Stimulated activated naive B cell treated with anti-CD40 and anti-IgM and Interleukin-4, amounts not matched to agents 10 μg/mL and 1 μg/mL and 100 μg/mL, for 72 hours (primary cell): ENCODE measurements around the gene MTHFD1L.

ENCODE experiments used
- ATAC-seq, 2 donors: fragments of 150-1000 bp; cut with Tn5 transposase; replicated peaks; 2 replicates each; pipeline ENCODE4 v1.10.0; 2021; ENCODE audit warnings: moderate library complexity in 1 of 2
- DNase-seq: peaks from one replicate; pipeline ENCODE4 v3.0.0; 2021
- H3K27ac Mint-ChIP-seq: one replicate; pipeline ENCODE4 v1.8.0; 2022; ENCODE audit warnings: mild to moderate bottlenecking, mixed read lengths
- H3K27me3 Mint-ChIP-seq, 2 donors: one replicate each; pipeline ENCODE4 v1.8.0; 2022; ENCODE audit warnings: mixed read lengths in 2 of 2
- H3K36me3 Mint-ChIP-seq, 2 donors: one replicate each; pipeline ENCODE4 v1.8.0; 2022; ENCODE audit warnings: mixed read lengths in 2 of 2, mild to moderate bottlenecking in 1 of 2
- H3K4me1 Mint-ChIP-seq, 2 donors: one replicate each; pipeline ENCODE4 v1.8.0; 2022; ENCODE audit warnings: mixed read lengths in 2 of 2, mild to moderate bottlenecking in 1 of 2
- H3K4me3 Mint-ChIP-seq, 2 donors: one replicate each; pipeline ENCODE4 v1.8.0; 2022; ENCODE audit warnings: mild to moderate bottlenecking in 2 of 2, mixed read lengths in 2 of 2, moderate library complexity in 1 of 2
- H3K9me3 Mint-ChIP-seq, 2 donors: one replicate each; pipeline ENCODE4 v1.8.0; 2022; ENCODE audit warnings: mixed read lengths in 2 of 2, mild to moderate bottlenecking in 1 of 2

The MTHFD1L gene

GRCh38 chr6:151131324-151132007 is 266.0 kb downstream of the MTHFD1L start:
- H3K4me1 Mint-ChIP-seq: no peaks in the 10 kb centered on the region
- ATAC-seq: no peak
- H3K36me3 Mint-ChIP-seq: peaks cover 5 to 7% of the 10 kb centered on the region in 2 donors
- no peak overlapping the region for H3K27ac Mint-ChIP-seq
- DNase-seq: no peak
- H3K27me3 Mint-ChIP-seq: no peaks in the 10 kb centered on the region
- H3K9me3 Mint-ChIP-seq: peaks cover 15 to 18% of the 10 kb centered on the region in 2 donors
- no peak overlapping the region for H3K4me3 Mint-ChIP-seq

DNA sequence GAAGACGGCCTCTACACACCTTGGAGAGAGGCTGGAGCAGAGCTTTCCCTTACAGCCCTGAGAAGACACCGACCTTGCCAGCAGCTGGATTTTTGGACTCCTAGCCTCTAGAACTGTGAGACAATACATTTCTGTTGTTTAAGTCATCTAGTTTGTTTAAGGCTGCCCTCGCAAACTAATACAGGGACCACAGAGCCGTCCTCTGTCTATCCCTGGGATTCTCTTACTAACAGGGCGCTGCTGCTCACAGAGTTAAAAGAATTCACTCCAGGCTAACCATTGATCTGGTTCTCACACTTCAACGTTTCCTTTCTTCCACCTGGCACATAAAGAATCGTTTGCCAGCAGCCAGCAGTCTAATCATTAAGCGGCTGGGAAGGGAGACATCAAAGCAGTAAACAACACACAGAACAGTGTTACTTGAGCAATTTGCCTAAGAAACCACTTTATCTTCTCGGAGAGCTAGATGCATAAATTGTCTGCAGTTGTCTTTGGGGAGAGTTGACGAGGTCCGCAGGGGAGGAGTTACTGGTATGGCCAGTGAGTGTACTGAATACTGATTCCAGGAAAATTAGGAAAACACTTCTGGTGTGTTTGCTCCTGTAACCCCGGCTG is 270.7 kb downstream of the MTHFD1L start:
- peaks cover 4 to 6% of the 10 kb centered on the region in 2 donors for H3K27me3 Mint-ChIP-seq
- ATAC-seq: no peak
- no peaks in the 10 kb centered on the region for H3K4me1 Mint-ChIP-seq
- no peak overlapping the region for H3K4me3 Mint-ChIP-seq
- H3K9me3 Mint-ChIP-seq: peaks cover 8 to 10% of the 10 kb centered on the region in 2 donors
- no peak for DNase-seq
- no peak overlapping the region for H3K27ac Mint-ChIP-seq
- H3K36me3 Mint-ChIP-seq: peaks cover 5 to 7% of the 10 kb centered on the region in 2 donors

- no peaks in the 10 kb centered on the region for H3K4me1 Mint-ChIP-seq
- no peak for DNase-seq
- H3K4me3 Mint-ChIP-seq: no peak overlapping the region
Measured at GRCh38 chr6:151137542-151137941, 272.0 kb downstream of the MTHFD1L start.

GRCh38 chr6:151139524-151139923 is 274.0 kb downstream of the MTHFD1L start:
- Mint-ChIP-seq H3K4me1 (no peaks in the 10 kb centered on the region), H3K27me3 (peaks cover 4 to 6% of the 10 kb centered on the region in 2 donors), H3K4me3 (no peak overlapping the region), H3K9me3 (no peaks in the 10 kb centered on the region), H3K27ac (no peak overlapping the region), H3K36me3 (no peaks in the 10 kb centered on the region)
- DNase-seq (no peak), ATAC-seq (no peak)

More at GRCh38 chr6:151137542-151137941, 272.0 kb downstream of the MTHFD1L start:
- peaks cover 5% of the 10 kb centered on the region in 2 donors for H3K36me3 Mint-ChIP-seq
- peaks cover 4 to 6% of the 10 kb centered on the region in 2 donors for H3K27me3 Mint-ChIP-seq
- H3K9me3 Mint-ChIP-seq: peaks cover 6 to 7% of the 10 kb centered on the region in 2 donors
- no peak overlapping the region for H3K27ac Mint-ChIP-seq
- ATAC-seq: no peak

- no peak overlapping the region for H3K27ac Mint-ChIP-seq
- no peaks in the 10 kb centered on the region for H3K36me3 Mint-ChIP-seq
- H3K9me3 Mint-ChIP-seq: no peaks in the 10 kb centered on the region
- H3K4me1 Mint-ChIP-seq: no peaks in the 10 kb centered on the region
- ATAC-seq (no peak), DNase-seq (no peak)
- H3K4me3 Mint-ChIP-seq: no peak overlapping the region
- H3K27me3 Mint-ChIP-seq: peaks cover 4 to 6% of the 10 kb centered on the region in 2 donors
Measured at GRCh38 chr6:151140767-151141166, 275.3 kb downstream of the MTHFD1L start.

GRCh38 chr6:151141685-151142084 is 276.2 kb downstream of the MTHFD1L start:
- ATAC-seq: no peak
- peaks cover 0 to under 1% of the 10 kb centered on the region in 2 donors for H3K36me3 Mint-ChIP-seq
- no peak for DNase-seq
- no peak overlapping the region for H3K27ac Mint-ChIP-seq
- H3K27me3 Mint-ChIP-seq: peaks cover 6% of the 10 kb centered on the region in 2 donors
- H3K4me1 Mint-ChIP-seq: no peaks in the 10 kb centered on the region
- no peak overlapping the region for H3K4me3 Mint-ChIP-seq
- peaks cover 1 to 2% of the 10 kb centered on the region in 2 donors for H3K9me3 Mint-ChIP-seq

- DNase-seq (no peak), ATAC-seq (no peak)
- H3K4me1 Mint-ChIP-seq: no peaks in the 10 kb centered on the region
- H3K36me3 Mint-ChIP-seq: peaks cover 0 to 3% of the 10 kb centered on the region in 2 donors
- no peak overlapping the region for H3K4me3 Mint-ChIP-seq
- peaks cover 6 to 9% of the 10 kb centered on the region in 2 donors for H3K27me3 Mint-ChIP-seq
- peaks cover 2 to 4% of the 10 kb centered on the region in 2 donors for H3K9me3 Mint-ChIP-seq
- H3K27ac Mint-ChIP-seq: no peak overlapping the region
Measured at GRCh38 chr6:151142676-151143075, 277.2 kb downstream of the MTHFD1L start.

DNA sequence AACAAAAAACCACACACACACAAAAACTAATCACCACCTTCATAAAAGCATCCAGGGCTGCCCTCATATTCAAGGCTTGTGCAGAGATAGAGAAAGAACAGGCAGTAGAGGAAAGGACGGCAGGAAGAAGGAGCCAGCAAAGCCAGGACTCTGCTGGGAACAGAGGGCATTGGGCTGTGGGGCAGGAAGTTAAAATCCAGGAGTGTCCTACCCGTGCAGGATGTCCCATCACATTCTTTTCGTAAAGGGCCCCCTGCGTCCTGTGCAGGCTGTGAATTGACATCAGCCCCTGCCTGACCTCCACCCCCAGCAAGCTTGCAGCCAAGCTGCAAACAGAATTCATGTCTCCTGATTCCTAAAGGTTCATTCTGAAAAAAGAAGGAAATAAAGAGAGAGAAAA is 277.8 kb downstream of the MTHFD1L start:
- Mint-ChIP-seq H3K9me3 (peaks cover 2 to 4% of the 10 kb centered on the region in 2 donors), H3K27me3 (peaks cover 6 to 9% of the 10 kb centered on the region in 2 donors), H3K4me3 (no peak overlapping the region), H3K4me1 (no peaks in the 10 kb centered on the region), H3K36me3 (peaks cover 0 to 3% of the 10 kb centered on the region in 2 donors), H3K27ac (no peak overlapping the region)
- no peak for DNase-seq
- ATAC-seq: no peak

- Mint-ChIP-seq H3K27ac (no peak overlapping the region), H3K27me3 (peaks cover 6 to 9% of the 10 kb centered on the region in 2 donors), H3K4me1 (no peaks in the 10 kb centered on the region), H3K36me3 (peaks cover 0 to 3% of the 10 kb centered on the region in 2 donors), H3K4me3 (no peak overlapping the region), H3K9me3 (peaks cover 2 to 4% of the 10 kb centered on the region in 2 donors)
- DNase-seq: no peak
- no peak for ATAC-seq
Measured at GRCh38 chr6:151143806-151144205, 278.3 kb downstream of the MTHFD1L start.

GRCh38 chr6:151147118-151147832 is 281.8 kb downstream of the MTHFD1L start:
- Mint-ChIP-seq H3K9me3 (peaks cover 2 to 4% of the 10 kb centered on the region in 2 donors), H3K27me3 (peaks cover 6 to 14% of the 10 kb centered on the region in 2 donors)

DNA sequence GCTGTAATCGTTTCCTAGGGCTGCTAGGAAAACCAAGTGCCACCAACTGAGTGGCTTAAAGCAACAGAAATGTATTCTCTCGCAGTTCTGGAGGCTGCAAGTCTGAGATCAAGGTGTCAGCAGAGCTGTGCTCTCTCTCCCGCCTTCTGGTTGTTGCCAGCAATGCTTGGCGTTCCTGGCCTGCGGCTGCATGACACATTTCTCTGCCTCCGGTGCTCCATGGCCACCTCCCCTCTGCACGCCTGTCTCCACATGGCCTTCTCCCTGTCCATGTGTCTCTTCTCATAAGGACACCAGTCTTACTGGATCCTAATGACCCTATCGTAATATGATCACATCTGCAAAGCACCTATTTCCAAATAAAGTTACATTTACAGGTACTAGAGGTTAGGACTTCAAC is 282.6 kb downstream of the MTHFD1L start:
- Mint-ChIP-seq H3K4me1 (no peaks in the 10 kb centered on the region), H3K27me3 (peaks cover 14% of the 10 kb centered on the region in 2 donors), H3K4me3 (no peak overlapping the region), H3K27ac (no peak overlapping the region), H3K36me3 (peaks cover 0 to 3% of the 10 kb centered on the region in 2 donors), H3K9me3 (peaks cover 2 to 4% of the 10 kb centered on the region in 2 donors)
- DNase-seq (no peak), ATAC-seq (no peak)

More at GRCh38 chr6:151147118-151147832, 281.8 kb downstream of the MTHFD1L start:
- DNase-seq (no peak), ATAC-seq (no peak)
- Mint-ChIP-seq H3K4me1 (no peaks in the 10 kb centered on the region), H3K36me3 (peaks cover 0 to 3% of the 10 kb centered on the region in 2 donors), H3K27ac (no peak overlapping the region), H3K4me3 (no peak overlapping the region)

- no peak for DNase-seq
- Mint-ChIP-seq H3K27me3 (peaks cover 14 to 16% of the 10 kb centered on the region in 2 donors), H3K4me1 (no peaks in the 10 kb centered on the region), H3K4me3 (no peak overlapping the region), H3K9me3 (peaks cover 2 to 4% of the 10 kb centered on the region in 2 donors), H3K36me3 (peaks cover 0 to 3% of the 10 kb centered on the region in 2 donors), H3K27ac (no peak overlapping the region)
- no peak for ATAC-seq
Measured at GRCh38 chr6:151149793-151150192, 284.3 kb downstream of the MTHFD1L start.
